T-helper 22 cell (primary cell): Measurements from ENCODE around the gene SLX9.

Experiments used
- DNase-seq: peaks from one replicate; pipeline ENCODE4 v3.0.0-alpha.2; 2020; ENCODE audit warnings: low read depth

Gene SLX9

GRCh38 chr21:44947930-44948331, 8.1 kb downstream of the SLX9 start:
- DNase-seq: no peak

- no peak for DNase-seq
Measured at GRCh38 chr21:44948426-44949120, 8.7 kb downstream of the SLX9 start.

- DNase-seq: no peak
Measured at GRCh38 chr21:44949161-44949778, 9.4 kb downstream of the SLX9 start.

- peak; percentile 58 for DNase-seq
Measured at GRCh38 chr21:44949779-44950198, 10.0 kb downstream of the SLX9 start.

- no peak for DNase-seq
Measured at GRCh38 chr21:44950351-44950750, 10.5 kb downstream of the SLX9 start.

- DNase-seq: no peak
Measured at GRCh38 chr21:44951186-44951915, 11.5 kb downstream of the SLX9 start.

GRCh38 chr21:44952116-44952928, 12.5 kb downstream of the SLX9 start:
- DNase-seq: no peak

GRCh38 chr21:44952929-44953627, 13.2 kb downstream of the SLX9 start:
- no peak for DNase-seq

- no peak for DNase-seq
Measured at GRCh38 chr21:44953628-44954021, 13.8 kb downstream of the SLX9 start.

GRCh38 chr21:44954281-44954771, 14.5 kb downstream of the SLX9 start:
- DNase-seq: no peak

- no peak for DNase-seq
Measured at GRCh38 chr21:44955141-44955797, 15.4 kb downstream of the SLX9 start.

- no peak for DNase-seq
Measured at GRCh38 chr21:44955798-44956175, 16.0 kb downstream of the SLX9 start.

- no peak for DNase-seq
Measured at GRCh38 chr21:44956356-44957046, 16.7 kb downstream of the SLX9 start.

- no peak for DNase-seq
Measured at GRCh38 chr21:44957047-44957831, 17.4 kb downstream of the SLX9 start.

GRCh38 chr21:44957901-44958451, 18.1 kb downstream of the SLX9 start:
- no peak for DNase-seq

GRCh38 chr21:44958471-44959191, 18.8 kb downstream of the SLX9 start:
- no peak for DNase-seq

- no peak for DNase-seq
Measured at GRCh38 chr21:44959376-44960091, 19.7 kb downstream of the SLX9 start.
